ENCODE data around the gene TDRD3.
"Not testable (repeated sequence)": the region's sequence is repeated elsewhere in the genome, so short reads cannot be mapped to it uniquely, and the experiment has no call there.

TDRD3 gene

DNA sequence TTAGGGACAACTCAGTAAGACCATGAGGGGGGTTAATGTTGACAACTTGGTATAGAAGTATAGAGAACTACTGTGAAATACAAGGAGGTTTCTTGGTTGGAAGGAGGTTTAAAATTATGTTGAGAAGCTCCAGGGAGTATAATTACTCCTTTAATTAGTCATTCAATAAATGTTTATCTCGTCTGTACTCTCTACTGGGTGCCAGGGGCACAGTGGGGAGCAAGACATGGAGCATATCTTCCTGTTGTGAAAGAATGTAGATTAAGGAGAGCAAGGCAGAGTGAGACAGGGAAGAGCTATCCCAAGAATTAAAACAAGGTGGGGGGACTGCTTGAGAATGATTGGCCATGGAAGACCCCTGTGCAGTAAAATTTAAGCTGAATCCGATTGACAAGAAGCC is 33.7 kb upstream of the TDRD3 start:
- FAIRE-seq (no peak), DNase-seq (ENCODE audit: insufficient read length, low spot score) (no peak)
- no peak for TF ChIP-seq POLR2A (IDR thresholded peaks at IDR 0.05; ENCODE audit: low read depth, low read length)
- no peak for TF ChIP-seq POLR2AphosphoS5 (IDR thresholded peaks at IDR 0.05; ENCODE audit: low read depth, low read length)
- TF ChIP-seq PAX5 (IDR thresholded peaks at IDR 0.05; ENCODE audit: insufficient read depth, low read length, severe bottlenecking), result no peak
- no peak for TF ChIP-seq TAF1 (IDR thresholded peaks at IDR 0.05; ENCODE audit: low read depth, low read length)
- no peak for TF ChIP-seq SPI1 (IDR thresholded peaks at IDR 0.05; ENCODE audit: low read depth, low read length)
- TF ChIP-seq POU2F2 (IDR thresholded peaks at IDR 0.05; ENCODE audit: low read depth, low read length), result no peak

DNA sequence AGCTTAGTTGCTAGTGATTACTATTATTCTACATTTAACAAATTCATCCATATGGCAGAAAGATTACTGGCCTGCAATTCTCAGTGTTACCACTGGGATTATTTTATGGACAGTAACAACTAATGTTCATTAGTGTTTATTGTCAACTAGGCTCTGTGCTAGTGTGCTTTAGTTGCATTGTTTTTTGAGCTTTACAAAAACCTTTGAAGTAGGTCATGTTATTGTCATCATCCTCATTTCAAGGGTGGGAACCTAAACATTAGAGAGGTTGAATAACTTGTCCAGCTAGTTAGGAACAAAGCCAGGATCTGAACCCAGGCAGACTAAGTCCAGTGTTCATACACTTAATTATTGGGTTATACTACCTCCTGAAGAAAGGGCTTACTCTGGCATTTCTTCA is 27.8 kb upstream of the TDRD3 start:
- DNase-seq (ENCODE audit: insufficient read length, low spot score) (no peak), FAIRE-seq (peak; percentile 16)
- TF ChIP-seq POLR2AphosphoS5 (IDR thresholded peaks at IDR 0.05; ENCODE audit: low read depth, low read length), result no peak
- TF ChIP-seq POU2F2 (IDR thresholded peaks at IDR 0.05; ENCODE audit: low read depth, low read length), result no peak
- no peak for TF ChIP-seq POLR2A (IDR thresholded peaks at IDR 0.05; ENCODE audit: low read depth, low read length)
- no peak for TF ChIP-seq PAX5 (IDR thresholded peaks at IDR 0.05; ENCODE audit: insufficient read depth, low read length, severe bottlenecking)

DNA sequence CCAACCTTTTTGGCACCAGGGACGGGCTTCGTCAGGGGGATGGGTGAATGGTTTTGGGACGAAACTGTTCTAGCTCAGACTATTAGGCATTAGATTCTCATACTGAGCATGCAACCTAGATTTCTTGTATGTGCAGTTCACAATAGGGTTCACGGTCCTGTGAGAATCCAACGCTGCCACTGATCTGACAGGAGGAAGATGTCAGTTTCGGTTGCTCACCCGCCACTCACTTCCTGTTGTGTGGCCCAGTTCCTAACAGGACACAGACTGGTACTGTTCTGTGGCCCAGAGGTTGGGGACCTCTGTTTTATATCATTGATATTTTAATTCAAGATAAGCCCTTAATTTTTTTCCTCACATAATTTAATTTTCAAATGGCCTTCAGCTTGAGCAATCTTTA is 26.7 kb upstream of the TDRD3 start:
- no peak for FAIRE-seq
- DNase-seq (ENCODE audit: insufficient read length, low spot score), result no peak
- TF ChIP-seq POLR2AphosphoS5 (IDR thresholded peaks at IDR 0.05; ENCODE audit: low read depth, low read length), result no peak
- no peak for TF ChIP-seq SPI1 (IDR thresholded peaks at IDR 0.05; ENCODE audit: low read depth, low read length)
- TF ChIP-seq POU2F2 (IDR thresholded peaks at IDR 0.05; ENCODE audit: low read depth, low read length), result no peak
- no peak for TF ChIP-seq PAX5 (IDR thresholded peaks at IDR 0.05; ENCODE audit: insufficient read depth, low read length, severe bottlenecking)
- no peak for TF ChIP-seq POLR2A (IDR thresholded peaks at IDR 0.05; ENCODE audit: low read depth, low read length)
- TF ChIP-seq TAF1 (IDR thresholded peaks at IDR 0.05; ENCODE audit: low read depth, low read length), result no peak

DNA sequence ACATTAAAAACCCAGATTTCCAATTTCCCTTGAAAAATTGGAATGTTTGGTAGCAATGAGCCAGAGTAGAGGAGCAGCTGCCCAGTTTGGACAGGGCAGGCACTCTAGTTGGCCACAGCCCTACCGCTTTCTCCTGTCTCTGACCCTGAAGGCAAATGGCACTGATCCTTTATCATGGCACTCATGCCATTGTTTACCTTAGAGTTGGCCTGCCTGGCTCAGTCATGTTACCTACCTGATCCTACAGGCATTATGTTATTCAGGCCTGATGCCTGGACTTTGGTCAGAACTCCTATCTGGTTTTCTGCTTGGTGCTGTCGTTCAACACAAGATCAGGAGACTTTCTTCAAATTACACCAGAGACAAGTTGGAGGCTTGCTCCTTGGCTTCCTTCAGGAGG is 24.9 kb upstream of the TDRD3 start:
- FAIRE-seq (no peak), DNase-seq (ENCODE audit: insufficient read length, low spot score) (no peak)
- TF ChIP-seq POLR2A (IDR thresholded peaks at IDR 0.05; ENCODE audit: low read depth, low read length), result no peak

DNA sequence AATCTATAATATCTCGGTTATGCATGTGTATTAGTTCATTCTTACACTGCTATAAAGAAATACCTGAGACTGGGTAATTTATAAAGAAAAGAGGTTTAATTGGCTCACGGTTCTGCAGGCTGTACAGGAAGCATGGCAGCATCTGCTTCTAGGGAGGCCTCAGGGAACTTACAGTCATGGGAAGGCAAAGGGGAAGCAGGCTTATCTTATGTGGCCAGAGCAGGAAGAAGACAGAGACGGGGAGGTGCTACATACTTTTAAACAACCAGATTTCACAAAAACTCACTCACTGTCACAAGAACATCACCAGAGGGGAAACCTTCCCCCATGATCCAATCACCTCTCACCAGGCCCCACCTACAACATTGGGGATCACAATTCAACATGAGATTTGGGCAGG is 17.7 kb upstream of the TDRD3 start:
- not testable (repeated sequence) for FAIRE-seq; DNase-seq (ENCODE audit: insufficient read length, low spot score)

DNA sequence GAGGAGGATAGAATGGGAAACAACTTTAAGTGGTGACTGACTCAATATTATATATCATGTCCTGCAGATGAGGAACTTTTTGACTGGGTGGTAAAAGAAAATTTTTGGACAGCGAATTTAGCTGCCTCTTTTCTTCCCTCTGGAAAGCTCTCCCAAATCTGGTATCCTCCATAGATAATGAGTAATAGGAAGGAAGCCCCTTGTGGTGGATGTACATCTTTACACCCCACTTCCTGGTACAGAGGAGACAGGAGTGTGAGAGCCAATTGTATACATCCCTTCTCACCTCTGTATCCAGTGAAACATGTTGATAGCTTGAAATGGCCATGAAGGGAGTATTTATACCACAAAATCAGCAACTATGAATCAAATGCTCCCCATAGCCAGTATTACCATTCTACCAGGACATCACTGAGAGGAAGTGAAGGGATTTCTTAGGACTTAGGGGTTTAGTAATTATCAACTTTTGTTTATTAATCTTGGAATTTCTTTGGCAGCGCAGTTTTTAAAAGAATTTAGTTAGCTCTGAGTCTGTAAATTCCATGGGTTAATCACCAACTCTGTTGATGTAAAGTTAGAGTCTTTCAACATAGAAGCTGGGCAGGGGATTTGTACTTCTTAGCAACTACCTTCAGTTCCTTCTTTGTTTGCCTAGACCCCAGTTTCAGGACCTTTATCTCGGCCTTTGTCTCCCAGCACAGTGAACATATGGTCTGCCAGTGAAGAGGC is 17.0 kb upstream of the TDRD3 start:
- DNase-seq (ENCODE audit: insufficient read length, low spot score) (no peak), FAIRE-seq (no peak)
- TF ChIP-seq SPI1 (IDR thresholded peaks at IDR 0.05; ENCODE audit: low read depth, low read length), result no peak
- no peak for TF ChIP-seq POU2F2 (IDR thresholded peaks at IDR 0.05; ENCODE audit: low read depth, low read length)
- TF ChIP-seq POLR2A (IDR thresholded peaks at IDR 0.05; ENCODE audit: low read depth, low read length), result no peak
- no peak for TF ChIP-seq TAF1 (IDR thresholded peaks at IDR 0.05; ENCODE audit: low read depth, low read length)
- TF ChIP-seq POLR2AphosphoS5 (IDR thresholded peaks at IDR 0.05; ENCODE audit: low read depth, low read length), result no peak
- TF ChIP-seq PAX5 (IDR thresholded peaks at IDR 0.05; ENCODE audit: insufficient read depth, low read length, severe bottlenecking), result no peak

DNA sequence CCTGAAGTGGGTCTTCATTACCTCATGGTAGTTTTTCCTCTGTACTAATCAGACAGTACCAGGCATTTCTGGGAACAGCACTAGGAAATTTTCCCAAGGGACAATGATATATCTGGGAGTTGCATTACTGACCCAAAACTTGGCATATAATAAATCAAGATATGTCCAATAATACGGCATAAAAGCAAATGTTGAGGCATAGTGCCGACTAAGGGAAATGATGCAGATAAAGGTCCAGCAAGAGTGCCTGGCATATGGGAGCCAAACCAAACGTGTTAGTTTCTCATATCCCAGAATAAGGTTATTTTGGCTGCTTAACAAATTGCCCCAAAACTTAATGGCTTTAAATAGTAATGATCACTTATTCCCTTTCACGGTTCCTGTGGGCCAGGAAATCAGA is 12.1 kb upstream of the TDRD3 start:
- FAIRE-seq (no peak), DNase-seq (ENCODE audit: insufficient read length, low spot score) (no peak)

DNA sequence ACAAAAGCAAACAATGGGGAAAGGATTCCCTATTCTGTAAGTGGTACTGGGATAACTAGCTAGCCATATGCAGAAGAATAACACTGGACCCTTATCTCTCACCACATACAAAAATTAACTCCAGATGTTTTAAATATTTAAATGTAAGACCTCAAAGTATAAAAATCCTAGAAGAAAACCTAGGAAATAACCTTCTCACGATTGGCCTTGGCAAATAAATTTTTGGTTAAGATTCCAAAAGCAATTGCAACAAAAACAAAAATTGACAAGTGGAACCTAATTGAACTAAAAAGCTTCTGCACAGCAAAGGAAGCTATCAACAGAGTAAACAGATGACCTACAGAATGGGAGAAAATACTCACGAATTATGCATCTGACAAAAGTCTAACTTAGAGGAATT is 10.8 kb upstream of the TDRD3 start:
- FAIRE-seq (no peak), DNase-seq (ENCODE audit: insufficient read length, low spot score) (no peak)
- TF ChIP-seq POLR2AphosphoS5 (IDR thresholded peaks at IDR 0.05; ENCODE audit: low read depth, low read length), result no peak
- no peak for TF ChIP-seq POLR2A (IDR thresholded peaks at IDR 0.05; ENCODE audit: low read depth, low read length)
- TF ChIP-seq SPI1 (IDR thresholded peaks at IDR 0.05; ENCODE audit: low read depth, low read length), result no peak
- no peak for TF ChIP-seq PAX5 (IDR thresholded peaks at IDR 0.05; ENCODE audit: insufficient read depth, low read length, severe bottlenecking)
- TF ChIP-seq POU2F2 (IDR thresholded peaks at IDR 0.05; ENCODE audit: low read depth, low read length), result no peak
- TF ChIP-seq TAF1 (IDR thresholded peaks at IDR 0.05; ENCODE audit: low read depth, low read length), result no peak

More for the DNA sequence above, 12.1 kb upstream of the TDRD3 start:
- TF ChIP-seq TAF1 (IDR thresholded peaks at IDR 0.05; ENCODE audit: low read depth, low read length), result no peak
- TF ChIP-seq POLR2AphosphoS5 (IDR thresholded peaks at IDR 0.05; ENCODE audit: low read depth, low read length), result no peak
- no peak for TF ChIP-seq POLR2A (IDR thresholded peaks at IDR 0.05; ENCODE audit: low read depth, low read length)
- TF ChIP-seq POU2F2 (IDR thresholded peaks at IDR 0.05; ENCODE audit: low read depth, low read length), result no peak
- TF ChIP-seq PAX5 (IDR thresholded peaks at IDR 0.05; ENCODE audit: insufficient read depth, low read length, severe bottlenecking), result no peak
- TF ChIP-seq SPI1 (IDR thresholded peaks at IDR 0.05; ENCODE audit: low read depth, low read length), result no peak

DNA sequence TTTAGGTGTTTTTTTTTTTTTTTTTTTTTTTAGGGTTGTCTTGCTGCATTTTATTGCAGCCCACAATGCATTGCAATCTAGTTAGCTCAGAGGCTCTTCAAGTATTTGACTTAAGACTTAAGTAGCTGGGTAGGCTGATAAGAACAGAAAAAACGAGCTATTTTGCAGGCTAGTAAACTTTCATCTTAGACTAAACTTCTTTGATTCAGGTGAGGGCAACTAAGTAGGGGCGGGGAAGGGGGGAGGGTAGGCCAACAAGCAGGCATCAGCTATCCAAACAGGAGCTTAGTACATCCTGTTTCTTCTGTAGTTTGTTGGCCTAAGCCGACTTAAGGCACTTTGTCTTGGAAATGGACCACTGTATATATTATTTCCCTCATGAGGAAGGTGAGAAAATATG is 4.9 kb upstream of the TDRD3 start:
- TF ChIP-seq POLR2AphosphoS5 (IDR thresholded peaks at IDR 0.05; ENCODE audit: low read depth, low read length) (no peak), POLR2A (IDR thresholded peaks at IDR 0.05; ENCODE audit: low read depth, low read length) (no peak), TAF1 (IDR thresholded peaks at IDR 0.05; ENCODE audit: low read depth, low read length) (no peak), PAX5 (IDR thresholded peaks at IDR 0.05; ENCODE audit: insufficient read depth, low read length, severe bottlenecking) (no peak), POU2F2 (IDR thresholded peaks at IDR 0.05; ENCODE audit: low read depth, low read length) (no peak), SPI1 (IDR thresholded peaks at IDR 0.05; ENCODE audit: low read depth, low read length) (no peak)
- no peak for FAIRE-seq
- no peak for DNase-seq (ENCODE audit: insufficient read length, low spot score)

DNA sequence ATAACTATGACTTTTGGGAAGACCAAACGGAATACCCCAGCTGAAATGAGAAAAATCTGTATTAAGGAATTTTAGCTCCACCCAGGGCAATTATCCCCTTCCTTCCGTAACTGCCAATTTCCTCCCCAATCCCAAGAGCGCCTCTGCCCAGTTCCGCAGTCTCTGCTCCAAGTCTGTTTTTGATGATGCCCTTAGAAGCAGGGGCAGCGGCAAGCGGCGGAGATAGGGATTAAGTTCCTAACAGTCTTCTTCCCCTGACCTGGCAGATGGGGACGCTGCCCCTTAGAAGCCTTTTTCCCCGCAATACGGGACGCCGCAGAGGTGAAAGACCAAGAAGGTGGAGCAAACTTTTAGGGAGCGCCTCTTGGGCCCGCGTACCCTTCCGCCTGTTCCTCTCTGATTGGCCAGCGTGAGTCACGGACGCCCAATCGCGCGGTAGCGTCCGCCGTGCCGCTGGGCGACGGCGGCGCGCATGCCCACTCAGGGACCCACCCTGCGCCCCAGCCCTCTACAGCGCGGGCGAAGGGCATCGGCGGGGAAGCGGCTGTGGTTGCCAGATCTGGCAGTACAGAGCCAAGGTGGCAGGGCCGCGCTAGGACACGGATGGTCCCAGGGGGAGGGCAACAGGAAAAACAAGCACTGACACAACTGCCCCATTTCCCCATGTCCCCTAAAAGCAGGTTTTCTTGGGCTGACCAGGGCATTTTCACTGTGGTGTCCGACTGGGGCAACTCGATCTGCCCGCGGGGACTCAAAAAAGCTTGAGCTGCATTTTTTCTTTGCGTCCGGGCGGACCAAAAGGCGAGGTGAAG is 843 bp upstream of the TDRD3 start:
- FAIRE-seq (peak; percentile 100), DNase-seq (ENCODE audit: insufficient read length, low spot score) (peak; percentile 69)
- TF ChIP-seq POLR2AphosphoS5 (IDR thresholded peaks at IDR 0.05; ENCODE audit: low read depth, low read length), result peak; percentile 79
- no peak; the same call in 1 of the 2 replicates for TF ChIP-seq POLR2A (IDR thresholded peaks at IDR 0.05; ENCODE audit: low read depth, low read length)
- peak; percentile 27; the same call in 1 of the 2 replicates for TF ChIP-seq TAF1 (IDR thresholded peaks at IDR 0.05; ENCODE audit: low read depth, low read length)
- TF ChIP-seq PAX5 (IDR thresholded peaks at IDR 0.05; ENCODE audit: insufficient read depth, low read length, severe bottlenecking), result no peak
- 0 out of 2 replicates have a peak, but pooled peaks have one; percentile 5 for TF ChIP-seq SPI1 (IDR thresholded peaks at IDR 0.05; ENCODE audit: low read depth, low read length)
- no peak for TF ChIP-seq POU2F2 (IDR thresholded peaks at IDR 0.05; ENCODE audit: low read depth, low read length)
